Mesothelial cell of epicardium (in vitro differentiated cells): ENCODE results near the gene SNX33. TPM values are rescaled to one million over a fixed set of nuclear protein-coding genes. Genes with fewer than 3 reads are reported as not detected.

Experiments
- DNase-seq, 2 experiments: peaks; one replicate each; pipeline ENCODE4 v3.0.0; 2021; ENCODE audit warnings: low spot score in 2 of 2; ENCODE audit not compliant: unreplicated experiment in 2 of 2
- H3K27ac Mint-ChIP-seq: 2 replicates; pipeline ENCODE4 v1.8.0; 2021; ENCODE audit warnings: mixed read lengths
- H3K27me3 Mint-ChIP-seq: 2 replicates; pipeline ENCODE4 v1.8.0; 2021; ENCODE audit warnings: low read depth, mixed read lengths
- H3K36me3 Mint-ChIP-seq: 2 replicates; pipeline ENCODE4 v1.8.0; 2021; ENCODE audit warnings: mixed read lengths
- H3K4me1 Mint-ChIP-seq: 2 replicates; pipeline ENCODE4 v1.8.0; 2021; ENCODE audit warnings: mixed read lengths
- H3K4me3 Mint-ChIP-seq: 2 replicates; pipeline ENCODE4 v1.8.0; 2021; ENCODE audit warnings: mild to moderate bottlenecking, moderate library complexity, mixed read lengths
- H3K9me3 Mint-ChIP-seq: 2 replicates; pipeline ENCODE4 v1.8.0; 2021; ENCODE audit warnings: mixed read lengths
- CTCF ChIP-seq: fragments of 200-600 bp; sonication (generic); IDR thresholded peaks from one replicate; pipeline ENCODE4 v1.5.0; 2021; ENCODE audit warnings: antibody characterized with exemption; ENCODE audit not compliant: unreplicated experiment
- total RNA-seq: library from RNA; stranded (reverse); gene quantifications from 3 replicates; pipeline ENCODE4 v1.2.1, GENCODE V29; 2021

Gene SNX33
- total RNA-seq, 1 donor from 2014 or later: 22.8 TPM

DNA sequence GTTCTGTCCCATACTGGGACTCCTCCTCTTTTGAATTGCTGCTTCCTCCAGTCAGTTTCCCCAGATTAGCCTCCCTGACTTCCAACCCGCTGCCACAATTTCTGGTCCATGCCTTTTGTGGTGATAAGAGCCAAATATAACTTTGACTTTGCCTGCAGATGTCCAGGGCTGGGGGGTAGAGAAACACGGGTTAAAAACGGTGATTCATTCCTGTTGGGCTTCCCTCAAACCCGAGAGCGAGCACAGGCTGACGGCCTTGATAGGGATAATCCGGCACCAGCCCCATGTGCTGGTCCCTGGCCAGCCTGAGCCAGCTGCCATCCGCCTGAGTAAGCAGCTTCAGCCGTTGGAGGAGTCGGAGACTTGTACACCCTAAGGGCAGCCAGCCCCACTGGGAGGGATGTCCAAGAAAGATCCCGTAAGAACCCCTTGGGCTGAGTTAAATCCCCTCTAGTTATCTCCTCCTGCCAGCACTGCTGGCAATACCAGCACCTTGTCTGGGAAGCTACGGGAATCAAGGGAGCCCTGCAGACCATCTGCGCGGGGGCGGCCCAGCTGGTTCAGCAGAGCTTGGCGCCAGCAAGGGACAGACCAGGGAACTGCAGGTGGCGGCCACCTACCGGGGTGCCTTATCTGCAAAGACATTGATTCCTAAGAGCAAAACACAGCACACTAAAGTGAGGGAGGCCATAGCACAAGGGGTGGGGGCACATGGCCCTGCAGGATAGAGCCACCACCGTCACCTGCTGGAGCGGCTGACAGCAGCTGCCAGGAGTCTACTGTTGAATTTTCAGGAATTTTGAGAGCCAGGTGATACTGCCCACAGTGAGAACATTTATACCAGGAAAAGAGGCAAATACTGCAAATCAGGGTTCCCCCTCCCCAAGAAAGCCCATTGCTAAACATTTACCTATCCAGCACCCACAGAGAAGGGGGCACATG lies 46.8 kb downstream of the SNX33 start:
- no peak overlapping the region for H3K4me3 Mint-ChIP-seq
- H3K36me3 Mint-ChIP-seq: no peaks in the 10 kb centered on the region
- H3K4me1 Mint-ChIP-seq: peaks cover 34% of the 10 kb centered on the region
- peaks cover 1% of the 10 kb centered on the region for H3K27me3 Mint-ChIP-seq
- peak overlapping the region; percentile 74 for H3K27ac Mint-ChIP-seq
- no peak for TF ChIP-seq CTCF
- H3K9me3 Mint-ChIP-seq: no peaks in the 10 kb centered on the region
- DNase-seq: peak in 1 of 2 experiments; percentile 56

GRCh38 chr15:75695220-75695619 lies 47.5 kb downstream of the SNX33 start:
- Mint-ChIP-seq H3K9me3 (no peaks in the 10 kb centered on the region), H3K4me1 (peaks cover 34% of the 10 kb centered on the region), H3K4me3 (no peak overlapping the region), H3K27ac (peak overlapping the region; percentile 74), H3K36me3 (no peaks in the 10 kb centered on the region), H3K27me3 (peaks cover 1% of the 10 kb centered on the region)
- no peak for TF ChIP-seq CTCF
- no peak for DNase-seq

DNA sequence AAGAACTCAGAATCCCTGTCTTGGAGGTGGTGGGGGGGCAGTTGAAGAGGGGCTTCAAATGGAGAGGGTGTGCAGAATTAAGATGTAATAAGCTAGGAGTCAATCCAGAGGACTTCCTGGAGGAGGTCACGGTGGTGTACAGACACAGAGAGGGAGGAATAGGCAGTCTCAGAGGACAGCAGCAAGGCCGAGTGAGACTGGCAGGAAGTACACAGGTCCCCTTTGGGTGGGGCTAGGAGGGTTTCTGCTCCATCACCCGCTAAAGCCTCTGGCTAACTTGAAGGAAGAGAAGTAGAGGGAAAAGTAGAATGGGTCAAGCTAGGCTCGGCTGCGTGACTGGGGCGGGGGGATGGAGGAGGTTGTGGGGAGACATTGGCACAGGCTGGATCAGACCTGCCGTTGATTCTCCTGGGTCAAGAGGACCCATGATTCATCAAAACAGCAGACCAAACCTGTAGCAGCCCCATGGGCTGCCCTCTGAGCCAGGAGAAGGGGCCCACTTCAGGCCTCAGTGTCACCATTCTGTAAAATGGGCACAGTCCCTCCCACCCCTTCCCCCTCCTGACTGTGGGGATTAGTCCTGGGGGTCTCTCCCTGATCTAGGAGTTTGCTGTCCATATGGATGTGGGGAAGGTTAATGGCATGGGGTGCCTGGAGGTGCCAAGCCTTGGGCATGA lies 48.1 kb downstream of the SNX33 start:
- H3K4me1 Mint-ChIP-seq: peaks cover 34% of the 10 kb centered on the region

GRCh38 chr15:75696311-75696720 lies 48.6 kb downstream of the SNX33 start:
- Mint-ChIP-seq H3K27me3 (peaks cover 1% of the 10 kb centered on the region), H3K4me3 (no peak overlapping the region), H3K9me3 (no peaks in the 10 kb centered on the region), H3K27ac (no peak overlapping the region), H3K36me3 (no peaks in the 10 kb centered on the region), H3K4me1 (peaks cover 34% of the 10 kb centered on the region)
- no peak for TF ChIP-seq CTCF
- no peak for DNase-seq

More for the DNA sequence above, 48.1 kb downstream of the SNX33 start:
- Mint-ChIP-seq H3K27ac (peak overlapping the region; percentile 4), H3K36me3 (no peaks in the 10 kb centered on the region), H3K4me3 (no peak overlapping the region), H3K27me3 (peaks cover 1% of the 10 kb centered on the region), H3K9me3 (no peaks in the 10 kb centered on the region)
- TF ChIP-seq CTCF: no peak
- no peak for DNase-seq

- peaks cover 1% of the 10 kb centered on the region for H3K27me3 Mint-ChIP-seq
- no peaks in the 10 kb centered on the region for H3K36me3 Mint-ChIP-seq
- H3K4me1 Mint-ChIP-seq: peaks cover 38% of the 10 kb centered on the region
- H3K27ac Mint-ChIP-seq: no peak overlapping the region
- TF ChIP-seq CTCF: no peak
- no peaks in the 10 kb centered on the region for H3K9me3 Mint-ChIP-seq
- DNase-seq: no peak
- no peak overlapping the region for H3K4me3 Mint-ChIP-seq
Observed at GRCh38 chr15:75696854-75697259, 49.1 kb downstream of the SNX33 start.
